GM19099 (cell line): ENCODE results near the gene RBMS1.

Source experiments
- POLR2A ChIP-seq: IDR thresholded peaks from 3 replicates; pipeline ENCODE4 v1.6.1; 2011; ENCODE audit warnings: low read depth; ENCODE audit not compliant: insufficient read length; ENCODE audit errors: extremely low read depth

Gene RBMS1

DNA sequence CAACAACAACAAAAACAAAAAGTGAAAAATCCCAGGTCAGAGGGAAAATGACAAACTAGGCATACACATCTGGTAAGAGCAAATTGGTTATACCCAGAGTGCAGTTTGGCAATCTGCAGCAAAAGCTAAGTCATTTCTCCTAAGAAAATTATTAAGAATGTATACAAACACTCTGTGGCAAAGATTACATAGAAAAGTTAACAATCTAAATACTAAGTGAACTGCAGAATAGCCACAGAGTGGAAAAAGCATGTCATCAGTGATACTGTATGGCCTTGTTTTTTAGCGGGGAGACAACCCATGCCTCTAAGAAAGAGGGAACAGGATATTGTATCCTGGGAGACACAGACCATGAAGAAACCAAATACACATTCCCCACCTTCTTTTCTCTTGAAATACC is 157.5 kb downstream of the RBMS1 start:
- TF ChIP-seq POLR2A: no peak

DNA sequence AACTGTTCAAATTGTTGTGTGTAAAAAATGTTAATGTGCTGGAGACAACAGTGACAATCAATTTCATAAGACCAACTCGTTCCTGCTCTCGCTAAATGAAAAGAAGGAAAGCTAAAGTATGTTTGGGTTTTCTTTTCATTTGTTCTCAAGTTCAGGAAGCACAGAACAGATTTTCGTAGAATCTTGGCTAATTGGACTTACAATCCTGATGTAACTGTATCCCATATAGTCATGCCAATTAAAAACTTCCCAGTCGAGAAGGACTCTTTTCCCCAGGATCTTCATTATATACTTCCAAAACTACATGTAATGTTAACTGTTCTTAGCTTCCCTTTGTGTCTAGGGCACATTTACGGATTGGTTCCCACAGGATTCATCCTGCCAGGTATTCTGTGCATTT is 158.2 kb downstream of the RBMS1 start:
- no peak for TF ChIP-seq POLR2A

DNA sequence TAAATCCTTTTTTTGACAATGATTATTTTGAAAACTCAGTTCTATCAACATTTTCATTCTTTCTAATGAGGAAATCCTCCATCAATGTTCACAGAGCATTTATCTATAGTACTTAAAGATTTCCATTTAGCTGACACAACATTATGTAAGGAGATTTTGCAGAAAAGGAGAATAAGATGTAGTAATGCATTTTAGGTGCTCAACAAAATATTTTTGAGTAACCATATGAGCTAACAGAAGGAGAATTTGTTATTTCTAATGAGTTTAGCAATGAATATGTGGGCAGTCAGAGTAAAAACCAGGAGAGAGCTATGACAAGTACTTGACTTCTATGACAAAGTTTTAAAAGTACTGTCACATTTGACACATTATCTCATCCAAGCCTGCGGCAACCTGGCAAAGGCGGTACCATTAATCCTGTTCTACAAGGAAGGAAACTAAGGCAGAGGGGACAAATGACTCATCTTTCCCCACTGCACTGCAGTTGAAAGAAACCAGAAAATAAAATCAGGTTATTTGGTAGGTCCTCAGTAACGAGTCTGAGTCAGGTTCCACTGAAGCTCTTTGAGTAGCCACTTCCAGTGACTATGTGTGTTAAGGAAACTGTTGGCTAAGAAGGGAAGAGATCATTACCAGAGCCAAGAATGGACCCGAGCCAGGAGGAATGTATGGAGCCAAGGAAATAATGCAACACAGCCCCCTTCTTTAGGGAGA is 159.4 kb downstream of the RBMS1 start:
- no peak for TF ChIP-seq POLR2A

DNA sequence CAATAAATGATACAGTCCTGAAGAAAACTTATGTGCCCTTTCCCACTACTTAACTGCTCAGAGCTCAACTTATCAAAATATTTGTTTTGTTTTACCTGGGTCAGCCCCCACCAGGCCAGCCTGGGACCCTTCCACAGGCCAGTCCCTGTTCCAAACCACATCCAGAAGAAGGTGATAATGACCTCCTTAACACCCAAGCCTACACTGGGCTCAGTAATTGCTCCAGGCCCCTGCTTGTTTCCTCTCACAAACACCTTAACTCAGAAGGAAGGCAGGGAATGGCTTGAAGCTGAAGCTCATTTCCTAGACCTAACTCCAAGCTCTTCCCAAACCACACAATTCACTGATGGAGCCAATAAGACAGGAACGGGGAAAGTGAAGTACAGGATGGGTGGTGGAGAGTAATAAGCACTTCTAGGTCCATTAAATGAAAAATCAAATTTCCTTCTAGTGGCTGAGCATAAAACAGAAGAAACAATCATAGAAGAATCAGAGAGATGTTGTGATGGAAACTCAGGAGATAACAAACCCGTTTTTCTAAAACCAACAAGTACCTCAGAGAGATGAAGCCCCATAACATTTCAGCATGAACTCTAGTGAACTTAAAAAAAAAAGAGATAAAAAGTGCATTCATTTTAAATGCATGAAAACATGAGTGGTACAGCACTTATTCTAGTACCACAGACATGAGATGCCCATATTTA is 160.1 kb downstream of the RBMS1 start:
- TF ChIP-seq POLR2A: no peak

DNA sequence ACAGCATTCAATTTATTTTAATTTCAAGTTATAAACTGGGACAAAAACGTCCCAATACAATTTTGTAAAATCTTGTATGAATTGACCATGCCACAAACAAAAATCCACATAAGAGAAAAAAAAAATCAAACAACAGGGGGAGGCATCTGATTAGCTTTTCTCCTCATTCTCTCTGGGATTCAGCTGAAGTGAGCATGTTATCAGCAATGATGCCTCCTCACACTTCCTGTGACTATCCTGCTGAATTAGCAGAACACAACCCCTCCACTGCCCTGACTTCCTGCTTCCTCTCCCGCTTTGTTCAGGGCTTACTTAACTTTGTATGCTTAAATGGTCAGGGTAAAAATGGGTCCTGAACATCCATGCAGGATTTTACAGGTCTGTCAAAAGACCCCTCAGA is 161.3 kb downstream of the RBMS1 start:
- TF ChIP-seq POLR2A: no peak

DNA sequence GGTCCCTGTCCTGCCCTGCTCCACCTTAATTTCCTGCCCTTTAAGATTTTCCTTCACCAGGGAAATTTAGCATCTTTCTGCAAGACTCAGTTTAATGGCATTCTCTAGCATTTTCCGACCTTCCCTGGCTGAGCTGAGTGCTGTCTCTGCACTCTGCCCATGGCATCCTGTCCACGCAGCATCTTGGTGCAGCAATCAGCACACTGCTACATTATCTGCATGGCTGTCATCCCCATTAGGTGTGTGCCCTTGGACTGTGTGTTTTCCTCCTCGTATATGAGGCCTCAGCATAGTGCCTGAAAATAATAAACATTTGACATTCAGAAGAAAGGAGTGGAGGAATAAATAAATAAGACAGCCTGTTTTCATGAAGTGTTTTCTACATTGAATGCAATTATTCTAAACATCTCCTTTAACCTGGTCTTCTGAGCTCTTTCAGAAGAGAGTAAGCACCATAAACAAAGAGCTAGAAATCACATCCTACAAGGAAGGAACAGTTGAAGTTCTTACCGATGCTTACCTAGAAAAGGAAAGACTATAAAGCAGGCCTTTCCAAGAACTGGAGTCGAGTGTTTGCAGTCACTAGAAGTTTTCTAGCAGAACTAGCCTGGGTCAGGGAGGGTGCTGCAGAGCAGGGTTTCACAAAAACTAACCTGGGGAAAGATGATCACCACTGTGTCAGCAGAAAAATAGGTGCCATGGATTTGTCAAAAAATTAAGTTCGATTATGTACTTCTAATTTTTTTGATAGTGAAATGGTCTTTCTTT is 162.2 kb downstream of the RBMS1 start:
- no peak for TF ChIP-seq POLR2A

DNA sequence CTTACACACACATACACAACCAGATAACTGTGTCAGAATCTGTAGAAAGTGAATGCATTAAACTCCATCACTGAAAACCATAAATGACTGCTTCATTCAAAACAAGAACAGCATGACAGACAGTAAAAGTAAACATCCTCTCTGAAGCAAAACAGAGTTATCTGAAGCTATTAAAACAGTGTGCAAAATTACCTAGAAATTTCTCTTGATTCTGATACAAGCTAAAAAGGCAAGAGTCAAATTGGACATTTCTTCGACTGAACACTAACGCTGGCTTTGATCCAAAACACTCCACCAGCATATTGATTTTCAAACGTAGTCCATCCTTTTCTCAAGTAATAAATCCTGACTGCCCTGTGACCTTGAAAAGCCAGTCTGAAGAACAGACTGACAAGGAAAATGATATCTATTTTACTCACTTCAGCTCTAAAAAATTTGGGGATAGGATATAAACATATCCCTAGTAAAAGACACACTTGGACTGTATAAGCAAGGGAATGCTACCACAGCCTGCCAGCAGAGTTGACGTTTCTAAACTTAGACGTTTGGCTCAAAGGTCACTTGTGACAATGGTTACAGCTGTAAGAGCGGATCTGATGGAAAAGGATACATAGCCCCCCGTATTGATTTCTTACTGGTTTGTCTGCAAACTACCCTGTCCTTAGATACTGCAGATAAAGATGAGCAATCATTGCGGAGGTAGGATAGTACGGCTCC is 164.6 kb downstream of the RBMS1 start:
- no peak for TF ChIP-seq POLR2A

DNA sequence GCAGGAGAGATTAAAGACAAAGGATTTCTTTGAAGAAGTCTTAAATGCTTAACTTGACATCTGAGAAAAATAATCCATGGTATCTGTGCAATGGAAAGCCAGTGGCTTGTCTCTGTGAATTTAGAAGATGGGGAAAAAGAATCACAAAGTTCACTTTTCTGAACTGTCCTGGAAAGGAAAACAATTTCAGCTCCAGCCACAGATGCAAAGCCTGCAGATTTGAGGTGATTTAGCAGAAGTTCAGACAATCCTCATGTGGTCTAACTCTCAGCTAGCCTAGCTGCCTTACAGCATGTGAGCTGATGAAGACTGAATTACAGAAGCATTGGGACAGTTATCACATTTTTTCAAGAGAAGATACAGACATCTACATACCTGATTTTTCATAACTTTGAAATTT is 166.8 kb downstream of the RBMS1 start:
- TF ChIP-seq POLR2A: no peak

DNA sequence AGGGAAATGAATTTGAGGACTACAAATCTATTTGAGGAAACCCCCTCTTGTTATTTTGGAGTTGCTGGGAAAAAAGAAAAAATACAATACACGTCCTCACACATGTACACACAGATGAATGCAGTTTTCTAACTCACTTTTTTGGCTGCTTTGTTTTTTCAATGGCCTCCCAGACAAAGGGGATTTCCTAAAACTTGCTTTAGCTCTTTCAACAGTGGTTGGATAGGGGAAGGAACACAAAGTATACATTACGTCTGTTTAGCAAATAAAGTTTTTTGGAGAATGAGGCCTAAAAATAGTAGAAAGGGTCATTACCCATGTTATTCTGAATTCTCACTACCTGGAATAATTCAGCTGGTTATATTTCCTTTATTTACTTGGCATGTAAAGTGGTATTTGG is 168.2 kb downstream of the RBMS1 start:
- TF ChIP-seq POLR2A: no peak

DNA sequence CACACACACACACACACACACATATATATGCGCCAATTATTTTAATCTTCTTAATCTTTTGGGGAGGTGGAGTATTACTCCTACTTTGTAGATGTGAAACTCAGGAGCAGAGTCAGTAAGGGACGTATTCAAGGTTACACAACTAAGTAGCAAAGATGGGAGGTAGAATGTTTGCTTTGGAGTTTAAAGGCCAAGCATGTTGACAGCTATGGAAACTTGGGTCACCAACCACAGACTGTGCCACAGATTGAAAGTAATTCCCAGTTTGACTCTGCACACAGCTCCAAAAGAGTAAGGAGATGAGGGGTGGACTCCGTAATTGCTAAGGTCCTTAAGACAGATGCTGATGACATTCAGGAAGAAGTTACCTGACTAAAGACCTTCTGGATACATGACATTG is 168.7 kb downstream of the RBMS1 start:
- no peak for TF ChIP-seq POLR2A

DNA sequence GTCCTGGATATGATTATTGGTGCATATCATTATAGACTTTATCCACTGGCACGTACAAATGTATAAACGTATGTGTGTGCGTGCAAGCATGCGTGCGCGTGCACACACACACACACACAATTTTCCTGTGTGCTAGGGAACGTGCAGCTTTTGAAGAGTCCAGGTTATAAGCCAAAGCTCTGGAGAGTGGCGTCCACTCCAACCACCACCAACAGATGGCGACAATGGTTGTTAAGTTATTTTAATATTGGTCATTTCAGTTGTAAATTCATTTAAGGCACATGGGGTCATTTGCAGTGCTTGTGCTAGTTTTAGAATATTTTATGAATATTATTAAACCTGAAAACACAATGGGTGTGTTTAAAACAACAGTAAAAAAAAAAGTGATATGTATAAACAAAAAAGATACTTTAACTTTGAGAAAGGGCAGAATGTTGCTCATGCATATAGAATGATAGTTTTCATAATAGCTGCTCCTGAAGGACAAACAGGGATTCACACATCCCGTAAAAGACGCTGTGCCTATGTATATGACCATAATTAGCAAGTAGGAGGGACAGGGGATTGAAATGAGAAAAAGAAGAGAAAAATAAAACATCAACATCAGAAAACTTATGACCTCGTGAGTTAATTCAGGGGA is 169.3 kb downstream of the RBMS1 start:
- TF ChIP-seq POLR2A: no peak

DNA sequence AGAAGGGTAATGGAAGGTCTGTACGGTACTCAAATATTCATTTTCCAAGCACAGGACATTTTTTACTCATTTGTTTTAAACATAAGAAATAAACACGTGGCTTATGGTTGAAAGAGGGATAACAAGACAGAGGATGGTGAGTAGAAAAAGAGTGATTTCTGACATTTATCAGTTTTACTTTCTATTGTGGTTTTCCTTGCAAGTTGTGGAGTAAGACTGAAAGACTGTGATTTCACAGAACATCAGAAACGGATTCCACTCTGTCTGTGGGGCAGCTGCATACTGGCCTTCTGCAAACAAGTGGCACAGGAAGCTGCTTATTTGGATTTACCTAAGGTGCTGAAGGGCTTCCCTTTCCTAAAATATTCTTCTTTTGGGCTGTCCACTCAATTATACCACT is 171.3 kb downstream of the RBMS1 start:
- TF ChIP-seq POLR2A: no peak

DNA sequence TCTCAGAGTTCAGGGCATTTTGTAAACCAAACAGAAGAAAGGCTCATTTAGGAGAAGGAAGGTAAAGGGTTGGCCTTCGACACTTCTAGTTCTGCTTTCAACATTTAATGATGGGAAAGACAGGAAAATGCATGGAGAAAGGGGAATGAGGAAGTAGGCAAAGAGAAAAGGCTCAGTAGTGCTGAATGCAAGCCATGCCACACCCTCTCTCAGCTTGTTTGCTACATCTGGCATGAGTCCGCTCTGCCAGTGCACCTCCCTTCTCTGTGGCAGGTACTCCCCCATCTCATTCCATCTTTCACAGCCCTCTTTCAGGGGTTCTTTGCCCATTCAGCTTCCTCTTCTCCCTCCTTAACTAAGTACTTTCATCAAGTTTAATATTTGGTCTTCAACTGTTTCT is 172.6 kb downstream of the RBMS1 start:
- TF ChIP-seq POLR2A: no peak

DNA sequence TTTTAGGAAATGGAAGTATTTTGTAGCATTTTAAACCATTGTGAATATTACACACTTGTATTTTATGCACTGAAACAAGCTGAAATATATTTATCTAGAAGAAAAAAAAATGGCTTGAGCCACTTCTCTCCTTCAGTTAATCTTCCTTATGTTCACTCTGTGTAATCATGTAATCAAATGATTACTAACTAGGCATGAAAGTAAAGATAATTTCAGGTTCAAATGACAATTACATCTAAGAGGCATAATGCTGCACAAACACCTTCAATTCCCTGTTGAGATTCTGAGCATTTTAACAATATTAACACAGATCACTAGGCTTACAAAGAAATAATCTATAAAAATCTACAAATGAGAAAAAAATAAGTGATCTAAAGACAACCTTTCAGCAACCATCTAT is 173.9 kb downstream of the RBMS1 start:
- TF ChIP-seq POLR2A: no peak

DNA sequence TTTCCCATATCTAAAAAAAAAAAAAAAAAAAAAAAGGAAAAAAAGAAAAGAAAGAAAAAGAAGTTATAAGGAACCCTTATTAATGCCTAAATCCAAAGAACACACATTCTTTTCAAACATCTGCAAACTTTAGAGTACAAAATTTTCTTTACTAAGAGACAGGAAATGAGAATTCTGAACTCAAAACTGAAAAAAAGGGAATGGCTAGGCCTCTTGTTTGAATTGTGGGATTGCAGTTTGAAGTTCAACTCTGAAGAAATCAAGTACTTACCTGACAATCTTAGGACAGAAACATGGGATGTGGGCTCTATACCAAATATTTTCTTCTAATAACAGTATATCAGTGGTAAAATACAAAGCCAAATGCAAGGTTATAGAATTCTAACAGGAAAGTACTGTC is 175.4 kb downstream of the RBMS1 start:
- no peak for TF ChIP-seq POLR2A
